Neutrophil (primary cell): Measurements from ENCODE around the gene NISCH.

ENCODE experiments used
- H3K27ac ChIP-seq: fragments of 200-600 bp; sonication (generic); 2 replicates; pipeline ENCODE4 v1.5.1; 2016; ENCODE audit warnings: mild to moderate bottlenecking, moderate library complexity
- H3K27me3 ChIP-seq: fragments of 200-600 bp; sonication (generic); 2 replicates; pipeline ENCODE4 v1.6.0; 2016; ENCODE audit warnings: mild to moderate bottlenecking
- H3K36me3 ChIP-seq: fragments of 200-600 bp; sonication (generic); 2 replicates; pipeline ENCODE4 v1.5.1; 2017
- H3K4me1 ChIP-seq, 2 experiments: fragments of 200-600 bp in 1 of 2; sonication (generic) in 1 of 2; 1 replicate in 1 of 2; 2 replicates in 1 of 2; pipeline versions ENCODE4 v1.5.1 to v1.6.1; 2013 to 2016; ENCODE audit warnings: low read depth in 1 of 2, low read length in 1 of 2, mild to moderate bottlenecking in 1 of 2, moderate library complexity in 1 of 2; ENCODE audit not compliant: control insufficient read depth in 1 of 2, insufficient read depth in 1 of 2
- H3K4me3 ChIP-seq, 2 experiments: fragments of 200-600 bp in 1 of 2; sonication (generic) in 1 of 2; 1 replicate in 1 of 2; 2 replicates in 1 of 2; pipeline ENCODE4 v1.5.1; 2013 to 2016; ENCODE audit warnings: low read depth in 1 of 2, low read length in 1 of 2, mild to moderate bottlenecking in 1 of 2, moderate library complexity in 1 of 2
- H3K9me3 ChIP-seq: fragments of 200-600 bp; sonication (generic); 2 replicates; pipeline ENCODE4 v1.5.1; 2016
- TF ChIP-seq, protein P1 (sequence below): fragments of 200-600 bp; sonication (generic); IDR thresholded peaks from 2 replicates; pipeline ENCODE4 v1.5.1; 2016; ENCODE audit warnings: antibody characterized with exemption

NISCH gene

DNA sequence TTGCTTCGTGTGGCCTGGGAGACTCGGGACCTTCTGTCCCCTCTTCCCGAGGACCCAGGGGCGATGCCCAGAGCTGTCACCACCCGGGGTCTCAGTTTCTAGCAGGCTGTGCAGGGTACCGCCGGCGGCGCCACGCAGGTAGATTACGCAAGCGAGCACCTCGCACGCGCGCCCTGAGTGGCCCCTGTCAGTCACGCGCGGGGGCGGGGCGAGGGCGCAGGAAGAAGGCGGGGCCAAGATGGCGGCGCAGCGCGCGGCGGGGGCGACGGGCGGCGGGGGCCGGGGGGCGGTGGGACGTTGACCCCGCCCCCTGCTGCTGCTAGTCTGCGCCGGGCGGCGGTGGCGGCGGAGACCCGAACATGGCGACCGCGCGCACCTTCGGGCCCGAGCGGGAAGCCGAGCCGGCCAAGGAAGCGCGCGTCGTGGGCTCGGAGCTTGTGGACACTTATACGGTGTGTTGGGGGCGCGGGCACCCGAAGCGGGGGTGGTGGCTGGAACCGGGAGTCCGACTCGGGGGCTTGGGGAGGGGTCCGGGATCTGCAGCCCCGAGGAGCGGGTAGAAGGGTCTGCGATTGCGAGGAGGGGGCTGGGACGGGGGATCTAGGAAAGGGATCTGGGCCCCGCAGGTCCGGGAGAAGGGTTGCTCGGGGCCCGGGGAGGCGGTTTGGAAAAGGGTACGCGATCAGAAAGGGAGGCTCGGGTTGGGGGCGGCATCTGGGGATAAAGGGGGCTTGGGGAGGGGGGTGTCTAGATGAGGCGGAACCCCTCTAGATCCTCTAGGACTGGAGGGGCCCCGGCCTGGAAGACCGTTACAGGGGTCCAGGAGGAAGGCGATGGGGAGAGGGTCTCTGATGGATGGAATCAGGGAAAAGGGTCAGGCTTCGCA lies at the start of gene NISCH:
NISCH (plus strand) TSS at position 322 of the 886 bp plus-strand sequence; CDS start at position 360, 38 bp downstream.
- H3K27ac ChIP-seq: peak within 1 kb of the TSS; percentile 82
- no peaks in the 10 kb centered on the region for H3K27me3 ChIP-seq
- peaks cover 18% of the 10 kb centered on the region for H3K36me3 ChIP-seq
- H3K9me3 ChIP-seq: no peaks in the 10 kb centered on the region
- peak within 1 kb of the TSS; percentile 87 to 88 for H3K4me3 ChIP-seq
- peaks cover 28 to 36% of the 10 kb centered on the region in 2 experiments for H3K4me1 ChIP-seq
- TF ChIP-seq, protein P1, sequence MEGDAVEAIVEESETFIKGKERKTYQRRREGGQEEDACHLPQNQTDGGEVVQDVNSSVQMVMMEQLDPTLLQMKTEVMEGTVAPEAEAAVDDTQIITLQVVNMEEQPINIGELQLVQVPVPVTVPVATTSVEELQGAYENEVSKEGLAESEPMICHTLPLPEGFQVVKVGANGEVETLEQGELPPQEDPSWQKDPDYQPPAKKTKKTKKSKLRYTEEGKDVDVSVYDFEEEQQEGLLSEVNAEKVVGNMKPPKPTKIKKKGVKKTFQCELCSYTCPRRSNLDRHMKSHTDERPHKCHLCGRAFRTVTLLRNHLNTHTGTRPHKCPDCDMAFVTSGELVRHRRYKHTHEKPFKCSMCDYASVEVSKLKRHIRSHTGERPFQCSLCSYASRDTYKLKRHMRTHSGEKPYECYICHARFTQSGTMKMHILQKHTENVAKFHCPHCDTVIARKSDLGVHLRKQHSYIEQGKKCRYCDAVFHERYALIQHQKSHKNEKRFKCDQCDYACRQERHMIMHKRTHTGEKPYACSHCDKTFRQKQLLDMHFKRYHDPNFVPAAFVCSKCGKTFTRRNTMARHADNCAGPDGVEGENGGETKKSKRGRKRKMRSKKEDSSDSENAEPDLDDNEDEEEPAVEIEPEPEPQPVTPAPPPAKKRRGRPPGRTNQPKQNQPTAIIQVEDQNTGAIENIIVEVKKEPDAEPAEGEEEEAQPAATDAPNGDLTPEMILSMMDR: peak; percentile 43

DNA sequence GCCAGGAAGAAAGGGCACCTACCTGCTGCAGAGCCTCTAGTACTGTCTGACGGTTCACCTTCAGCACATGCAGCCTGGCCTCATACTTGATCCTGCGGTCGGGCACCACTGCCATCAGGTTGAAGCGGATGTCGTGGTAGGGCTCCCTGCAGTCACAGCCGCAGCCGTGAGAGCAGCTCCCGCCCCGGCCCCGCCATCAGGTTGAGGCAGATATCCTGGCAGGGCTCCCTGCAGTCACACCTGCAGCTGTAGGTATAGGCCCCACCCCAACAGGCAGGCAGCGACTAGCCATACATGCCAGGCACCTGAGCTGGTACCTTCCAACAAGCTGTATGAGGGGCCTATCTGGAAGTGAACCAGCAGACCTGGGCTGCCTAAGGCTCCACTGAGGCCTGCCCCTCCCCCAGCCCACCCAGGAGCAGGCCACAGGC lies 49.2 kb upstream of the NISCH start:
- Histone ChIP-seq H3K4me3 (no peak overlapping the region), H3K27ac (no peak overlapping the region), H3K4me1 (peaks cover 17 to 22% of the 10 kb centered on the region in 2 experiments), H3K27me3 (no peaks in the 10 kb centered on the region), H3K9me3 (no peaks in the 10 kb centered on the region), H3K36me3 (peaks cover 72% of the 10 kb centered on the region)
- TF ChIP-seq, protein P1: no peak

DNA sequence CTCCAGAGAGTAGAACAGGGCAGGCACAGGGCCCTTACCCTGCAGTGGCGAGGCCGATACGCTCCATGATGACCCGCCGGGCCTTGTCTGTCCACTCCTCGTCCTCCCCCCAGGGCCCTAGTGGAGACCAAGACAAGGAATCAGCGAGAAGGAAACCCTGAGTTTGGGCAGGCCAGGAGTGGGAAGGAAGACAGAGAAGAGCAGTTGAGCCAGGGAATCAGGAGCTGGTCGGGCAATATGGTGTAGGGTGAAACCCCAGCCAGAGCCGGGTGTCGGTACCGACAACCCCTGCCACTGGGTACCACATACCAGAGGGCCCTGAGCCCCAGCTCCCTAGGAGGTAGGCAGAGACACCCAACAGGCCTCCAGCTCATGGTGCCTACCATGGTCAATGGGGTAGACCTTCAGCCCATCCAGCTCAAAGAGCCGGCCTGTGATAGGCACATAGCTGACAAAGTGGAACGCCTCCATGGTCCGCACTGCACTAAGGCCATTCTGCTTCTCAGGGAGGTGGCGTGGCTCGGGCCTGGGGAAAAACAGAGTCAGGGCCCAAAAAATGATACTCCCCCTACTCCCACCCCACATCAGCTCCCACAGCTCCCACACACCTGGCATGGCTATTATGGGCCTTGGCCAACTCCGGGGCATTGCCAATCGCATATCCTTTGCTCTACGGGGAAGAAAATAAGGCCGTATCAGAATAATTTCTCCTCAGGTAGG lies 48.5 kb upstream of the NISCH start:
- Histone ChIP-seq H3K27me3 (no peaks in the 10 kb centered on the region), H3K4me3 (no peak overlapping the region), H3K4me1 (peaks cover 24 to 30% of the 10 kb centered on the region in 2 experiments), H3K9me3 (no peaks in the 10 kb centered on the region), H3K36me3 (peaks cover 65% of the 10 kb centered on the region), H3K27ac (no peak overlapping the region)
- TF ChIP-seq, protein P1: no peak

DNA sequence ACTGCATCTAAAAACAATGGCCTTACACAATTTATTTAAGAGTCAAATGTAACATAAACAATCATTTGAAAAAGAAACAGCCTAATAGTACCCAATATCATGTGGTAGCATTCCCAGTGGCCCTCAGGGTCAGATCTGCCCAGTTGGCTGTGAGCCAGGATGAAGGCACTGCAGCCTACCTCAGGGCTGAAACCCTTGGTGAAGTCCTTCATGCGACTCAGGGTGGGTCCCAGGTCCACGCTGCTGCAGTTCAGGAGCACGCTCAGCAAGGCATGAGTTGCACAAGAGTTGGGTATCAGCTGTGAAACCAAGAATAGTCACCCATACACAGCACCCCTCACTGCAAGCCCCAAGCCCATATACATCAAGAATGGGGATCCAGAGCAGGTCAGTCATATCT lies 47.6 kb upstream of the NISCH start:
- peak overlapping the region; percentile 8 for H3K27ac ChIP-seq
- TF ChIP-seq, protein P1: no peak
- H3K4me3 ChIP-seq: no peak overlapping the region
- peaks cover 30 to 31% of the 10 kb centered on the region in 2 experiments for H3K4me1 ChIP-seq
- peaks cover 56% of the 10 kb centered on the region for H3K36me3 ChIP-seq
- no peaks in the 10 kb centered on the region for H3K27me3 ChIP-seq
- H3K9me3 ChIP-seq: no peaks in the 10 kb centered on the region

DNA sequence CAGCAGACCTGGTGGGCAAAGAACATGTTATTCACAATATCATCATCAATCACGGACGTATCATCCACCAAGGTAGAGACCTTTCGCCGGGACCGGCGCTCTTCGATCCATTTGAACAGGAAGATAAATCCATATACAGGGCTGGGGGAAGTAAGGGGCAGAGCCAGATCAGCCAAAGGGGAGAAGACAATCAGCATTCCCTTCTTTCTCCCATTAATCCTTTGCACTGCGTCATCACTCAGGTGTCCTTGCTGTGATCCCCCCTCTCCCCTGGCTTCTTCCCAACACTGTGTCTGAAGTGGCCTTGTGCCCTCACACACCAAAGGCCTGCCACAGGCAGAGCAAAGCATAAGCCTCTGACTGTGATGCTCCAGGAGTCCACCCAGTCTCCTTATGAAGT lies 46.9 kb upstream of the NISCH start:
- TF ChIP-seq, protein P1: no peak
- H3K36me3 ChIP-seq: peaks cover 49% of the 10 kb centered on the region
- peak overlapping the region; percentile 96 for H3K27ac ChIP-seq
- no peaks in the 10 kb centered on the region for H3K9me3 ChIP-seq
- H3K4me1 ChIP-seq: peaks cover 30 to 31% of the 10 kb centered on the region in 2 experiments
- H3K4me3 ChIP-seq: peak overlapping the region in 1 of 2 experiments; percentile 94
- no peaks in the 10 kb centered on the region for H3K27me3 ChIP-seq
